Esophagus muscularis mucosa (tissue), 4 donors: Measurements from ENCODE around the gene CKS1B.

ENCODE experiments used
- CTCF ChIP-seq, 3 experiments: fragments of 200-600 bp in 2 of 3; fragments of 450-650 bp in 1 of 3; sonication (generic) in 2 of 3; IDR thresholded peaks; one replicate each; pipeline ENCODE4 v1.5.1; 2017 to 2019; ENCODE audit warnings: antibody characterized with exemption in 3 of 3, mild to moderate bottlenecking in 2 of 3, moderate library complexity in 1 of 3
- EP300 ChIP-seq: sonication (generic); formaldehyde crosslinking; IDR thresholded peaks from one replicate; pipeline ENCODE4 v1.6.1; 2017; ENCODE audit warnings: antibody characterized with exemption
- POLR2A ChIP-seq: fragments of 450-650 bp; IDR thresholded peaks from one replicate; pipeline ENCODE4 v1.6.1; 2017; ENCODE audit warnings: antibody characterized with exemption, moderate library complexity, mild to moderate bottlenecking, low read depth

DNA sequence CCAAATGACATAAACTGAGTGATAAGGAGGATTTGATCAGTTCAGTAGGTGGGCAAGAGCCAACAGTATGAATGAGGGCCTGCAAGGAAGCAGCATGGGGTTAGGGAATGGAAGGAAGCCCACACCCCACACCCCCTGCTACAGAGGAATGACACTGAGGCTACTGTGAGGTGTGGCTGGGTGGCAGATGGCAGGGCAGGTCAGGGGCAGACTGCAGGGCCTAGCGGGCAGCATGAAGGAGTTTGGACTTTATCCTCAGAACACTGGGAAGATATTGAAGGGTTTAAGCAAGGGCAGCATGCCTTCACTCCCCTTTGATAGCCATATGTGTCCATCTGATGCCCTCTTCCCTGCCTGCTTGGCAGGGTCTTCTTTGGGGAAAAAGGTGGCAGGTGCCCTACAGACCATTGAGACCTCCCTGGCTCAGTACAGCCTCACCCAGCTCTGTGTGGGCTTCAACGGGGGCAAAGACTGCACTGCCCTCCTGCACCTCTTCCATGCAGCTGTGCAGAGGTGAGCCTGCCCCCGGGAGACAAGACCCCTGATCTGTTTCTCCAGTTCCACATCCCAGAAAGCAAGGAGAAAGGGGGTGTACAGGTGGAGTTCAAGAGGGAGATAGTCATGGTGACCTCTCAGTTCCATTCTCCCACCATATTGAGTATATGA is 14.8 kb downstream of the CKS1B start:
- TF ChIP-seq CTCF (IDR thresholded peaks at IDR 0.05) (no peak), EP300 (no peak), POLR2A (no peak)
